ENCODE measurements around the gene MEF2C. TPM values are rescaled to one million over a fixed set of nuclear protein-coding genes. Genes with fewer than 3 reads are reported as not detected.

Gene MEF2C
- total and polyA plus RNA-seq, 2 experiments from 2014 or later: 0.97 to 1.6 TPM

GRCh38 chr5:88860501-88860900 lies 22.5 kb downstream of the MEF2C start:
- H3K27me3 ChIP-seq (ENCODE audit: insufficient read depth): no peaks in the 10 kb centered on the region
- no peaks in the 10 kb centered on the region for H3K79me2 ChIP-seq (replicated peaks; ENCODE audit: insufficient read depth)
- H2AFZ ChIP-seq: no peak overlapping the region
- peaks cover 25% of the 10 kb centered on the region for H3K9me3 Mint-ChIP-seq
- H3K36me3 ChIP-seq (ENCODE audit: insufficient read depth): 0 out of 2 replicates have a peak, but pooled peaks cover 2% of the 10 kb centered on the region
- H4K20me1 ChIP-seq (replicated peaks; ENCODE audit: insufficient read depth): no peaks in the 10 kb centered on the region
- H3K27ac Mint-ChIP-seq: no peak overlapping the region
- peaks cover 2% of the 10 kb centered on the region for H3K27me3 Mint-ChIP-seq (ENCODE audit: insufficient read depth, low read depth, poor library complexity)
- ATAC-seq (no peak), DNase-seq (ENCODE audit: low spot score) (no peak)
- H3K4me2 ChIP-seq: no peak overlapping the region
- H3K4me1 Mint-ChIP-seq: no peaks in the 10 kb centered on the region
- TF ChIP-seq NANOG (IDR thresholded peaks at IDR 0.05; ENCODE audit: borderline replicate concordance) (no peak), POLR2AphosphoS5 (IDR thresholded peaks at IDR 0.05; ENCODE audit: low read depth) (no peak), EZH2 (IDR thresholded peaks at IDR 0.05; ENCODE audit: low read depth, unreplicated experiment) (no peak), ZNF114 (CRISPR knock-in tag; IDR thresholded peaks at IDR 0.05) (no peak), CREB1 (CRISPR knock-in tag; IDR thresholded peaks at IDR 0.05; ENCODE audit: low read depth) (no peak), JUNB (IDR thresholded peaks at IDR 0.05; ENCODE audit: unreplicated experiment) (no peak), STAT1 (IDR thresholded peaks at IDR 0.05; ENCODE audit: unreplicated experiment) (no peak), EZH2phosphoT487 (IDR thresholded peaks at IDR 0.05; ENCODE audit: unreplicated experiment) (no peak), ZNF331 (CRISPR knock-in tag; IDR thresholded peaks at IDR 0.05; ENCODE audit: low read depth) (no peak)
- TF ChIP-seq, protein P1, sequence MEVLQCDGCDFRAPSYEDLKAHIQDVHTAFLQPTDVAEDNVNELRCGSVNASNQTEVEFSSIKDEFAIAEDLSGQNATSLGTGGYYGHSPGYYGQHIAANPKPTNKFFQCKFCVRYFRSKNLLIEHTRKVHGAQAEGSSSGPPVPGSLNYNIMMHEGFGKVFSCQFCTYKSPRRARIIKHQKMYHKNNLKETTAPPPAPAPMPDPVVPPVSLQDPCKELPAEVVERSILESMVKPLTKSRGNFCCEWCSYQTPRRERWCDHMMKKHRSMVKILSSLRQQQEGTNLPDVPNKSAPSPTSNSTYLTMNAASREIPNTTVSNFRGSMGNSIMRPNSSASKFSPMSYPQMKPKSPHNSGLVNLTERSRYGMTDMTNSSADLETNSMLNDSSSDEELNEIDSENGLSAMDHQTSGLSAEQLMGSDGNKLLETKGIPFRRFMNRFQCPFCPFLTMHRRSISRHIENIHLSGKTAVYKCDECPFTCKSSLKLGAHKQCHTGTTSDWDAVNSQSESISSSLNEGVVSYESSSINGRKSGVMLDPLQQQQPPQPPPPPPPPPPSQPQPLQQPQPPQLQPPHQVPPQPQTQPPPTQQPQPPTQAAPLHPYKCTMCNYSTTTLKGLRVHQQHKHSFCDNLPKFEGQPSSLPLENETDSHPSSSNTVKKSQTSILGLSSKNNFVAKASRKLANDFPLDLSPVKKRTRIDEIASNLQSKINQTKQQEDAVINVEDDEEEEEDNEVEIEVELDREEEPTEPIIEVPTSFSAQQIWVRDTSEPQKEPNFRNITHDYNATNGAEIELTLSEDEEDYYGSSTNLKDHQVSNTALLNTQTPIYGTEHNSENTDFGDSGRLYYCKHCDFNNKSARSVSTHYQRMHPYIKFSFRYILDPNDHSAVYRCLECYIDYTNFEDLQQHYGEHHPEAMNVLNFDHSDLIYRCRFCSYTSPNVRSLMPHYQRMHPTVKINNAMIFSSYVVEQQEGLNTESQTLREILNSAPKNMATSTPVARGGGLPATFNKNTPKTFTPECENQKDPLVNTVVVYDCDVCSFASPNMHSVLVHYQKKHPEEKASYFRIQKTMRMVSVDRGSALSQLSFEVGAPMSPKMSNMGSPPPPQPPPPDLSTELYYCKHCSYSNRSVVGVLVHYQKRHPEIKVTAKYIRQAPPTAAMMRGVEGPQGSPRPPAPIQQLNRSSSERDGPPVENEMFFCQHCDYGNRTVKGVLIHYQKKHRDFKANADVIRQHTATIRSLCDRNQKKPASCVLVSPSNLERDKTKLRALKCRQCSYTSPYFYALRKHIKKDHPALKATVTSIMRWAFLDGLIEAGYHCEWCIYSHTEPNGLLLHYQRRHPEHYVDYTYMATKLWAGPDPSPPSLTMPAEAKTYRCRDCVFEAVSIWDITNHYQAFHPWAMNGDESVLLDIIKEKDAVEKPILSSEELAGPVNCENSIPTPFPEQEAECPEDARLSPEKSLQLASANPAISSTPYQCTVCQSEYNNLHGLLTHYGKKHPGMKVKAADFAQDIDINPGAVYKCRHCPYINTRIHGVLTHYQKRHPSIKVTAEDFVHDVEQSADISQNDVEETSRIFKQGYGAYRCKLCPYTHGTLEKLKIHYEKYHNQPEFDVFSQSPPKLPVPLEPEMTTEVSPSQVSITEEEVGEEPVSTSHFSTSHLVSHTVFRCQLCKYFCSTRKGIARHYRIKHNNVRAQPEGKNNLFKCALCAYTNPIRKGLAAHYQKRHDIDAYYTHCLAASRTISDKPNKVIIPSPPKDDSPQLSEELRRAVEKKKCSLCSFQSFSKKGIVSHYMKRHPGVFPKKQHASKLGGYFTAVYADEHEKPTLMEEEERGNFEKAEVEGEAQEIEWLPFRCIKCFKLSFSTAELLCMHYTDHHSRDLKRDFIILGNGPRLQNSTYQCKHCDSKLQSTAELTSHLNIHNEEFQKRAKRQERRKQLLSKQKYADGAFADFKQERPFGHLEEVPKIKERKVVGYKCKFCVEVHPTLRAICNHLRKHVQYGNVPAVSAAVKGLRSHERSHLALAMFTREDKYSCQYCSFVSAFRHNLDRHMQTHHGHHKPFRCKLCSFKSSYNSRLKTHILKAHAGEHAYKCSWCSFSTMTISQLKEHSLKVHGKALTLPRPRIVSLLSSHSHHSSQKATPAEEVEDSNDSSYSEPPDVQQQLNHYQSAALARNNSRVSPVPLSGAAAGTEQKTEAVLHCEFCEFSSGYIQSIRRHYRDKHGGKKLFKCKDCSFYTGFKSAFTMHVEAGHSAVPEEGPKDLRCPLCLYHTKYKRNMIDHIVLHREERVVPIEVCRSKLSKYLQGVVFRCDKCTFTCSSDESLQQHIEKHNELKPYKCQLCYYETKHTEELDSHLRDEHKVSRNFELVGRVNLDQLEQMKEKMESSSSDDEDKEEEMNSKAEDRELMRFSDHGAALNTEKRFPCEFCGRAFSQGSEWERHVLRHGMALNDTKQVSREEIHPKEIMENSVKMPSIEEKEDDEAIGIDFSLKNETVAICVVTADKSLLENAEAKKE (CRISPR knock-in tag; IDR thresholded peaks at IDR 0.05): no peak
- TF ChIP-seq, protein P2, sequence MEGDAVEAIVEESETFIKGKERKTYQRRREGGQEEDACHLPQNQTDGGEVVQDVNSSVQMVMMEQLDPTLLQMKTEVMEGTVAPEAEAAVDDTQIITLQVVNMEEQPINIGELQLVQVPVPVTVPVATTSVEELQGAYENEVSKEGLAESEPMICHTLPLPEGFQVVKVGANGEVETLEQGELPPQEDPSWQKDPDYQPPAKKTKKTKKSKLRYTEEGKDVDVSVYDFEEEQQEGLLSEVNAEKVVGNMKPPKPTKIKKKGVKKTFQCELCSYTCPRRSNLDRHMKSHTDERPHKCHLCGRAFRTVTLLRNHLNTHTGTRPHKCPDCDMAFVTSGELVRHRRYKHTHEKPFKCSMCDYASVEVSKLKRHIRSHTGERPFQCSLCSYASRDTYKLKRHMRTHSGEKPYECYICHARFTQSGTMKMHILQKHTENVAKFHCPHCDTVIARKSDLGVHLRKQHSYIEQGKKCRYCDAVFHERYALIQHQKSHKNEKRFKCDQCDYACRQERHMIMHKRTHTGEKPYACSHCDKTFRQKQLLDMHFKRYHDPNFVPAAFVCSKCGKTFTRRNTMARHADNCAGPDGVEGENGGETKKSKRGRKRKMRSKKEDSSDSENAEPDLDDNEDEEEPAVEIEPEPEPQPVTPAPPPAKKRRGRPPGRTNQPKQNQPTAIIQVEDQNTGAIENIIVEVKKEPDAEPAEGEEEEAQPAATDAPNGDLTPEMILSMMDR (conservative IDR thresholded peaks at IDR 0.05; ENCODE audit: low read depth in 2 of 2): no peak
- TF ChIP-seq, protein P3, sequence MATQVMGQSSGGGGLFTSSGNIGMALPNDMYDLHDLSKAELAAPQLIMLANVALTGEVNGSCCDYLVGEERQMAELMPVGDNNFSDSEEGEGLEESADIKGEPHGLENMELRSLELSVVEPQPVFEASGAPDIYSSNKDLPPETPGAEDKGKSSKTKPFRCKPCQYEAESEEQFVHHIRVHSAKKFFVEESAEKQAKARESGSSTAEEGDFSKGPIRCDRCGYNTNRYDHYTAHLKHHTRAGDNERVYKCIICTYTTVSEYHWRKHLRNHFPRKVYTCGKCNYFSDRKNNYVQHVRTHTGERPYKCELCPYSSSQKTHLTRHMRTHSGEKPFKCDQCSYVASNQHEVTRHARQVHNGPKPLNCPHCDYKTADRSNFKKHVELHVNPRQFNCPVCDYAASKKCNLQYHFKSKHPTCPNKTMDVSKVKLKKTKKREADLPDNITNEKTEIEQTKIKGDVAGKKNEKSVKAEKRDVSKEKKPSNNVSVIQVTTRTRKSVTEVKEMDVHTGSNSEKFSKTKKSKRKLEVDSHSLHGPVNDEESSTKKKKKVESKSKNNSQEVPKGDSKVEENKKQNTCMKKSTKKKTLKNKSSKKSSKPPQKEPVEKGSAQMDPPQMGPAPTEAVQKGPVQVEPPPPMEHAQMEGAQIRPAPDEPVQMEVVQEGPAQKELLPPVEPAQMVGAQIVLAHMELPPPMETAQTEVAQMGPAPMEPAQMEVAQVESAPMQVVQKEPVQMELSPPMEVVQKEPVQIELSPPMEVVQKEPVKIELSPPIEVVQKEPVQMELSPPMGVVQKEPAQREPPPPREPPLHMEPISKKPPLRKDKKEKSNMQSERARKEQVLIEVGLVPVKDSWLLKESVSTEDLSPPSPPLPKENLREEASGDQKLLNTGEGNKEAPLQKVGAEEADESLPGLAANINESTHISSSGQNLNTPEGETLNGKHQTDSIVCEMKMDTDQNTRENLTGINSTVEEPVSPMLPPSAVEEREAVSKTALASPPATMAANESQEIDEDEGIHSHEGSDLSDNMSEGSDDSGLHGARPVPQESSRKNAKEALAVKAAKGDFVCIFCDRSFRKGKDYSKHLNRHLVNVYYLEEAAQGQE (IDR thresholded peaks at IDR 0.05; ENCODE audit: unreplicated experiment): no peak
- TF ChIP-seq, protein P4, sequence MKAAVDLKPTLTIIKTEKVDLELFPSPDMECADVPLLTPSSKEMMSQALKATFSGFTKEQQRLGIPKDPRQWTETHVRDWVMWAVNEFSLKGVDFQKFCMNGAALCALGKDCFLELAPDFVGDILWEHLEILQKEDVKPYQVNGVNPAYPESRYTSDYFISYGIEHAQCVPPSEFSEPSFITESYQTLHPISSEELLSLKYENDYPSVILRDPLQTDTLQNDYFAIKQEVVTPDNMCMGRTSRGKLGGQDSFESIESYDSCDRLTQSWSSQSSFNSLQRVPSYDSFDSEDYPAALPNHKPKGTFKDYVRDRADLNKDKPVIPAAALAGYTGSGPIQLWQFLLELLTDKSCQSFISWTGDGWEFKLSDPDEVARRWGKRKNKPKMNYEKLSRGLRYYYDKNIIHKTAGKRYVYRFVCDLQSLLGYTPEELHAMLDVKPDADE (IDR thresholded peaks at IDR 0.05): no peak
- no peak overlapping the region for H3K4me3 Mint-ChIP-seq
- H3K4me3 ChIP-seq: no peak overlapping the region
- no peaks in the 10 kb centered on the region for H3K4me1 ChIP-seq (ENCODE audit: insufficient read depth)
- no peaks in the 10 kb centered on the region for H3K9me2 ChIP-seq (ENCODE audit: insufficient read depth)
- H3K27ac ChIP-seq (ENCODE audit: low read depth): no peak overlapping the region
- H3F3A ChIP-seq (replicated peaks; ENCODE audit: low read depth): no peaks in the 10 kb centered on the region
- peaks cover 25% of the 10 kb centered on the region; the same call in 2 of the 3 replicates for H3K36me3 Mint-ChIP-seq (ENCODE audit: low read depth)
